Measurements from ENCODE around the gene SERINC5.

SERINC5 gene

GRCh38 chr5:80291761-80292160 lies 35.9 kb upstream of the SERINC5 start:
- Histone ChIP-seq H3K79me2 (ENCODE audit: low read length) (no peaks in the 10 kb centered on the region), H2AFZ (ENCODE audit: low read length) (no peak overlapping the region), H4K20me1 (ENCODE audit: insufficient read depth, low read length) (no peaks in the 10 kb centered on the region), H3K4me2 (ENCODE audit: low read depth, low read length) (no peak overlapping the region), H3K36me3 (replicated peaks; ENCODE audit: insufficient read depth, low read length) (no peaks in the 10 kb centered on the region), H3K27ac (ENCODE audit: low read length) (no peak overlapping the region), H3F3A (ENCODE audit: insufficient read depth, low read length) (no peaks in the 10 kb centered on the region), H3K9me2 (replicated peaks; ENCODE audit: insufficient read depth, low read length) (no peaks in the 10 kb centered on the region), H3K9ac (ENCODE audit: low read length) (no peak overlapping the region), H3K27me3 (replicated peaks; ENCODE audit: insufficient read depth, low read length) (no peaks in the 10 kb centered on the region), H3K4me3 (ENCODE audit: low read length) (no peak overlapping the region), H3K4me1 (ENCODE audit: low read length) (no peaks in the 10 kb centered on the region), H3K9me3 (replicated peaks; ENCODE audit: insufficient read depth, low read length) (no peaks in the 10 kb centered on the region)
- TF ChIP-seq EZH2phosphoT487 (IDR thresholded peaks at IDR 0.05; ENCODE audit: low read length) = no peak
- TF ChIP-seq CTCF (IDR thresholded peaks at IDR 0.05; ENCODE audit: low read length) = no peak
- no peak for TF ChIP-seq EZH2 (optimal IDR thresholded peaks at IDR 0.05; ENCODE audit: low read depth, low read length)
- DNase-seq = no peak

- Histone ChIP-seq H3K9me2 (replicated peaks; ENCODE audit: insufficient read depth, low read length) (no peaks in the 10 kb centered on the region), H3K27me3 (replicated peaks; ENCODE audit: insufficient read depth, low read length) (no peaks in the 10 kb centered on the region), H2AFZ (ENCODE audit: low read length) (no peak overlapping the region), H3K4me3 (ENCODE audit: low read length) (no peak overlapping the region), H3K9ac (ENCODE audit: low read length) (no peak overlapping the region), H3K27ac (ENCODE audit: low read length) (no peak overlapping the region), H3K9me3 (replicated peaks; ENCODE audit: insufficient read depth, low read length) (no peaks in the 10 kb centered on the region), H3K79me2 (ENCODE audit: low read length) (no peaks in the 10 kb centered on the region), H3K36me3 (replicated peaks; ENCODE audit: insufficient read depth, low read length) (no peaks in the 10 kb centered on the region), H3K4me1 (ENCODE audit: low read length) (no peaks in the 10 kb centered on the region), H3K4me2 (ENCODE audit: low read depth, low read length) (no peak overlapping the region), H3F3A (ENCODE audit: insufficient read depth, low read length) (no peaks in the 10 kb centered on the region), H4K20me1 (ENCODE audit: insufficient read depth, low read length) (no peaks in the 10 kb centered on the region)
- TF ChIP-seq EZH2phosphoT487 (IDR thresholded peaks at IDR 0.05; ENCODE audit: low read length) (no peak), CTCF (IDR thresholded peaks at IDR 0.05; ENCODE audit: low read length) (no peak), EZH2 (optimal IDR thresholded peaks at IDR 0.05; ENCODE audit: low read depth, low read length) (no peak)
- DNase-seq = no peak
Measured at GRCh38 chr5:80289320-80289719, 33.5 kb upstream of the SERINC5 start.

GRCh38 chr5:80288177-80288576 lies 32.3 kb upstream of the SERINC5 start:
- Histone ChIP-seq H2AFZ (ENCODE audit: low read length) (no peak overlapping the region), H3K27ac (ENCODE audit: low read length) (no peak overlapping the region)

More at GRCh38 chr5:80288177-80288576, 32.3 kb upstream of the SERINC5 start:
- no peaks in the 10 kb centered on the region for H3F3A ChIP-seq (ENCODE audit: insufficient read depth, low read length)
- no peak for TF ChIP-seq EZH2phosphoT487 (IDR thresholded peaks at IDR 0.05; ENCODE audit: low read length)
- TF ChIP-seq CTCF (IDR thresholded peaks at IDR 0.05; ENCODE audit: low read length) = no peak
- no peak for TF ChIP-seq EZH2 (optimal IDR thresholded peaks at IDR 0.05; ENCODE audit: low read depth, low read length)
- no peaks in the 10 kb centered on the region for H3K9me2 ChIP-seq (replicated peaks; ENCODE audit: insufficient read depth, low read length)
- H3K36me3 ChIP-seq (replicated peaks; ENCODE audit: insufficient read depth, low read length) = no peaks in the 10 kb centered on the region
- no peaks in the 10 kb centered on the region for H3K27me3 ChIP-seq (replicated peaks; ENCODE audit: insufficient read depth, low read length)
- no peak overlapping the region for H3K4me2 ChIP-seq (ENCODE audit: low read depth, low read length)
- DNase-seq = no peak
- no peak overlapping the region for H3K4me3 ChIP-seq (ENCODE audit: low read length)
- H3K4me1 ChIP-seq (ENCODE audit: low read length) = no peaks in the 10 kb centered on the region
- H4K20me1 ChIP-seq (ENCODE audit: insufficient read depth, low read length) = no peaks in the 10 kb centered on the region
- H3K9ac ChIP-seq (ENCODE audit: low read length) = no peak overlapping the region
- no peaks in the 10 kb centered on the region for H3K9me3 ChIP-seq (replicated peaks; ENCODE audit: insufficient read depth, low read length)
- no peaks in the 10 kb centered on the region for H3K79me2 ChIP-seq (ENCODE audit: low read length)

All from MM.1S (cell line).